GM18858 (cell line): ENCODE data around the gene COL4A6.

ENCODE experiments used
- ATAC-seq: cut with Tn5 transposase; IDR thresholded peaks from one replicate; pipeline ENCODE4 v1.9.1; 2021; ENCODE audit not compliant: unreplicated experiment

Gene COL4A6

GRCh38 chrX:108285356-108285755 is 152.9 kb downstream of the COL4A6 start:
- no peak for ATAC-seq

GRCh38 chrX:108275732-108276131 is 162.5 kb downstream of the COL4A6 start:
- ATAC-seq = no peak

- ATAC-seq = no peak
These were observed 166.8 kb downstream of the COL4A6 start for GRCh38 chrX:108271397-108271787.

- no peak for ATAC-seq
These were observed 167.4 kb downstream of the COL4A6 start for GRCh38 chrX:108270739-108271396.

GRCh38 chrX:108270280-108270679 is 167.9 kb downstream of the COL4A6 start:
- no peak for ATAC-seq

GRCh38 chrX:108268434-108269080 is 169.7 kb downstream of the COL4A6 start:
- ATAC-seq = no peak

GRCh38 chrX:108267557-108267956 is 170.7 kb downstream of the COL4A6 start:
- ATAC-seq = no peak

GRCh38 chrX:108264376-108264775 is 173.8 kb downstream of the COL4A6 start:
- no peak for ATAC-seq

GRCh38 chrX:108261549-108262203 is 176.5 kb downstream of the COL4A6 start:
- ATAC-seq = no peak

- no peak for ATAC-seq
These were observed 180.7 kb downstream of the COL4A6 start for GRCh38 chrX:108257556-108257955.

- no peak for ATAC-seq
These were observed 183.6 kb downstream of the COL4A6 start for GRCh38 chrX:108254636-108255035.

GRCh38 chrX:108250654-108251579 is 187.3 kb downstream of the COL4A6 start:
- ATAC-seq = no peak

- no peak for ATAC-seq
These were observed 191.8 kb downstream of the COL4A6 start for GRCh38 chrX:108246304-108246954.

GRCh38 chrX:108245462-108245861 is 192.8 kb downstream of the COL4A6 start:
- ATAC-seq = no peak

- no peak for ATAC-seq
These were observed 202.2 kb downstream of the COL4A6 start for GRCh38 chrX:108235986-108236385.

GRCh38 chrX:108230574-108230973 is 207.6 kb downstream of the COL4A6 start:
- no peak for ATAC-seq

- peak; percentile 60 for ATAC-seq
These were observed 213.2 kb downstream of the COL4A6 start for GRCh38 chrX:108224727-108225621.

- no peak for ATAC-seq
These were observed 214.0 kb downstream of the COL4A6 start for GRCh38 chrX:108224218-108224617.

GRCh38 chrX:108223585-108223984 is 214.6 kb downstream of the COL4A6 start:
- ATAC-seq = no peak
